HL-60/S4 (cell line): ENCODE results near the gene ARAF.

Experiments
- in situ Hi-C: fragments of 300-500 bp; cut with MboI; formaldehyde crosslinking; loops from 2 replicates; pipeline ENCODE4 v1.14.3; 2022; ENCODE audit warnings: low sequenced_read_pairs

ARAF gene

GRCh38 chrX:47562615-47563243, 1.7 kb downstream of the ARAF start:
- in situ Hi-C loops = loop anchor here (10.0 kb wide), 1 partner anchor 82 kb away; no protein-coding TSS in a partner anchor

DNA sequence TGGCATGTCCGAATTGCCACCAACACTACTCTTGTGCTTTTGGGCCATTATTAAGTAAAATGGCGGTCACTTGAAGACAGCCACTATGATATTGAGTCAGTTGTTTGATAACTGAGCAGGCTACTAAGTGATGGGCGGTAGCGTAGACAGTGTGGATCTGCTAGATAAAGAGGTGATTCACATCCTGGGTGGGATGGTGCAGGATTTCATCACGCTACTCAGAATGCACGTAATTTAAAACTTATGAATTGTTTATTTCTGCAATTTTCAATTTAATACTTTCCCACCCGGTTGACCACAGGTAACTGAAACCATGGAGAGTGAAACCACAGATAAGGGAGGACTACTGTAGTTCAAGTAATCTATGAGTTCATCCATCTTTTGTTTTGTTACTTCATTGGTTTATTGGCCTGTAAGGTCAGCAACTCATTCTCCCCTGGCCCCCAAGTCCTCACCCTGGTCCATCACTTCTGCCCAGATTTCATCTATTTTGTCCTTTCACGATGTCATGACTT, 2.9 kb downstream of the ARAF start:
- in situ Hi-C loops = loop anchor here (10.0 kb wide), 1 partner anchor 81 kb away; no protein-coding TSS in a partner anchor

DNA sequence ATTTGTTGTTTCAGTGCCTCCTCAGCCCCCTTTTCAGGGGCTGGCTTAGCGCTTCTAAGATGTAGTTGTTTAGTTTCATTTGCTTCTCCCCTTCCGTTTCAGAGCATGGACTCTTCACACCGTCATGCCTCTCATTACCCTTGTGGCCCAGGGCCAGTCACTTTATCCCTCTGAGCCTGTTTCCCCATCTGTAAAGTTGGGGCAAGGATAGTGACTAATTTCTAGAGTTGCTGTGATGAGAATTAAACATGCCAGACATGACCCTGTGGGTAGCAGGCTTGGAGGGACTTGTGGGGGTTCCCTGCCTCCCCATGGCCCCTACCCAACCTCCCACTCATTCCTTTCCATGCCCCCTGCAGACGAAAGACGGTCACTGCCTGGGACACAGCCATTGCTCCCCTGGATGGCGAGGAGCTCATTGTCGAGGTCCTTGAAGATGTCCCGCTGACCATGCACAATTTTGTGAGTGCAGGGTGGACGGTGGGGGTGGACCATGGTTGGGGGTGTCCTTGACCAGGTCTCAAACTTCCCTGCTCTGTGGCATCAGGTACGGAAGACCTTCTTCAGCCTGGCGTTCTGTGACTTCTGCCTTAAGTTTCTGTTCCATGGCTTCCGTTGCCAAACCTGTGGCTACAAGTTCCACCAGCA, 3.6 kb downstream of the ARAF start:
- in situ Hi-C loops = loop anchor here (10.0 kb wide), 1 partner anchor 80 kb away; no protein-coding TSS in a partner anchor

DNA sequence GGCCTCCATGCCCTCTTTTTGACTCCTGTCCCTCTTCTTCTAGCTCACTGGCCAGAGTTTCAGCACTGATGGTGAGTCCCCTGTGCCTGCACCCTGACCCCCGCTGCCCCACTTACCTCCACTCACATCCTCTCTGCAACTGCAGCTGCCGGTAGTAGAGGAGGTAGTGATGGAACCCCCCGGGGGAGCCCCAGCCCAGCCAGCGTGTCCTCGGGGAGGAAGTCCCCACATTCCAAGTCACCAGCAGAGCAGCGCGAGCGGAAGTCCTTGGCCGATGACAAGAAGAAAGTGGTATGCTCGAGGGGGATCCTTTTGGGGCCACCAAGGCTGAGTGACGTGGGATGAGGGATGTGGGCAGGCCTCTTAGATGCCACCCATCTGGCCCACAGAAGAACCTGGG, 5.8 kb downstream of the ARAF start:
- in situ Hi-C loops = loop anchor here (10.0 kb wide), 1 partner anchor 78 kb away; no protein-coding TSS in a partner anchor

GRCh38 chrX:47568656-47569295, 7.8 kb downstream of the ARAF start:
- in situ Hi-C loops = loop anchor here (10.0 kb wide), 1 partner anchor 76 kb away; no protein-coding TSS in a partner anchor

DNA sequence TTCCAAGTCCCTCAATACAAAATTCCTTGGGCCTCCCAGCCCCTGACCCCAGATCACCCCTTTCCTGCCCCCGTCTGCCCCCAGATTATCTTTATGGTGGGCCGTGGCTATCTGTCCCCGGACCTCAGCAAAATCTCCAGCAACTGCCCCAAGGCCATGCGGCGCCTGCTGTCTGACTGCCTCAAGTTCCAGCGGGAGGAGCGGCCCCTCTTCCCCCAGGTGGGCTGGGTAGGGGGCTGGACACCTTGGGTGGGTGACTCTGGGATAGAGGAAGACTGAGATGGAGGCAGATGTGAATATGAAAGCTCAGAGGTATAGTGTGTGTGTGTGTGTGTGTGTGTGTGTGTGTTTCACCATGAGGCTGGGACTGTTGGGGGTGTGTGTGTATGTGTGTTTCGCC, 9.8 kb downstream of the ARAF start:
- in situ Hi-C loops = no loop called here

DNA sequence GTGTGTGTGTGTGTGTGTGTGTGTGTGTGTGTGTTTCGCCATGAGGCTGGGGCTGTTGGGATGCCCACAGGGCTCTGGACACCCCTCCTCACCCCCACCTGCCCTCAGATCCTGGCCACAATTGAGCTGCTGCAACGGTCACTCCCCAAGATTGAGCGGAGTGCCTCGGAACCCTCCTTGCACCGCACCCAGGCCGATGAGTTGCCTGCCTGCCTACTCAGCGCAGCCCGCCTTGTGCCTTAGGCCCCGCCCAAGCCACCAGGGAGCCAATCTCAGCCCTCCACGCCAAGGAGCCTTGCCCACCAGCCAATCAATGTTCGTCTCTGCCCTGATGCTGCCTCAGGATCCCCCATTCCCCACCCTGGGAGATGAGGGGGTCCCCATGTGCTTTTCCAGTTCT, 10.2 kb downstream of the ARAF start:
- in situ Hi-C loops = no loop called here

GRCh38 chrX:47571896-47572295, 10.9 kb downstream of the ARAF start:
- in situ Hi-C loops = no loop called here

- in situ Hi-C loops = no loop called here
Observed at GRCh38 chrX:47572773-47573340, 11.9 kb downstream of the ARAF start.

GRCh38 chrX:47573341-47574075, 12.5 kb downstream of the ARAF start:
- in situ Hi-C loops = no loop called here

- in situ Hi-C loops = no loop called here
Observed at GRCh38 chrX:47574076-47574546, 13.1 kb downstream of the ARAF start.

- in situ Hi-C loops = no loop called here
Observed at GRCh38 chrX:47574547-47575301, 13.7 kb downstream of the ARAF start.

- in situ Hi-C loops = no loop called here
Observed at GRCh38 chrX:47576021-47576898, 15.3 kb downstream of the ARAF start.

- in situ Hi-C loops = no loop called here
Observed at GRCh38 chrX:47577424-47577823, 16.4 kb downstream of the ARAF start.

GRCh38 chrX:47577901-47578300, 16.9 kb downstream of the ARAF start:
- in situ Hi-C loops = no loop called here

GRCh38 chrX:47578692-47579091, 17.7 kb downstream of the ARAF start:
- in situ Hi-C loops = no loop called here

GRCh38 chrX:47579537-47579936, 18.5 kb downstream of the ARAF start:
- in situ Hi-C loops = no loop called here

DNA sequence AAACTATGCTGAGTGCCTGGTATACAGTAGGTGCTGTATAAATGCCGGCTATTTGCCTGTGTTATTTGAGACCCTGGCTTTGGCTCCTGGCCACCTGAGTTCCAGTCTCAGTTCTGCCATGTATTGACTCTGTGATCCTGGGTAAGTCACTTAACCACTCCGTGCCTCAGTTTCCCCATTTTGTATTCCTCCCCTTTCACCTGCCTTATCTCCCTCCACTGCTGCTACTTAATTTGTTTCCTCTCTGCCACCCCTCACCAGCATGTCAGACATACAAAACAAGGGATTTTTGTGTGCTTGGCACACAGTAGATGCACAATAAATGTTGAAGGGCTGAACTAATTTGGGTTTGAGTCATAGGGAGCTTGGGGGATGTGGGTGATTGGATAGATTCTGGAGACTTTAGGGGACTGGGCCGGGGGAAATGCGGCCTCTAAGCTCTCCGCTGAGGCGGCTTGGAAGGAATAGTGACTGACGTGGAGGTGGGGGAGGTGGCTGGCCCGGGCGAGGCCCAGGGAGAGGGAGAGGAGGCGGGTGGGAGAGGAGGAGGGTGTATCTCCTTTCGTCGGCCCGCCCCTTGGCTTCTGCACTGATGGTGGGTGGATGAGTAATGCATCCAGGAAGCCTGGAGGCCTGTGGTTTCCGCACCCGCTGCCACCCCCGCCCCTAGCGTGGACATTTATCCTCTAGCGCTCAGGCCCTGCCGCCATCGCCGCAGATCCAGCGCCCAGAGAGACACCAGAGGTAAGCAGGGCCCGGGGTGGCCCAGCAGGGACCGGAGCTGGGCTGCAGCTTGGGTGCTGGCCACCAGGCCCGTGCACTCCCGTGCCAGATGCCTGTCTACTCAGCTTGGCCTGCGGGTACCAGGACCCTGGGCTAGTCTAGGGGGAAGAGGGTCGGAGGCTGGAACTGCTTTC, 21.0 kb downstream of the ARAF start, which contains the start of gene TIMP1:
TSS of gene TIMP1 (plus strand) at position 706 of the 917 bp plus-strand sequence. CDS start 980 bp downstream, outside the sequence.
- in situ Hi-C loops = no loop called here
